ENCODE data around the gene DSCAM. TPM values are rescaled to one million over a fixed set of nuclear protein-coding genes. Genes with fewer than 3 reads are reported as not detected.

Gene DSCAM
- total and polyA plus RNA-seq, 10 of the 15 experiments (the other 5 are each of a cell fraction or from before 2014, with no cell fraction given), result not detected

DNA sequence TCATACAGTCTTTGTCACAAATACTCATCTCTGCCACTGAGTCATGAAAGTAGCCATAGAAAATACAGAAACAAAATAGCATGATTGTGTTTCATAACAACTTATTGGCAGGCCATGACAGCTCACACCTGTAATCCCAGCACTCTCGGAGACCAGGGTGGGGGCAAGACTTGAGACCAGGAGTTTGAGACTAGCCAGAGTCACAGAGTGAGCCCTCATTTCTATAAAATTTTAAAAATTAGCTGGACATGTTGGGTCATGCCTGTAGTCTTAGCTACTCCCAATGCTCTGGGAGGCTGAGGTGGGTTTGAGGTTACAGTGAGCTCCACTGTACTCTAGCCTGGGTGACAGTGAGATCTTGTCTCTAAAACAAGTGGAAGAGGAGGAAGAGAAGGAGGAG, 568.6 kb downstream of the DSCAM start:
- Histone ChIP-seq H4K20me1 (ENCODE audit: control insufficient read depth, insufficient read depth) (no peaks in the 10 kb centered on the region), H3K27ac (ENCODE audit: control insufficient read depth, insufficient read depth) (no peak overlapping the region), H3K27me3 (replicated peaks in 1 of 2; ENCODE audit: control insufficient read depth in 2 of 2, insufficient read depth in 2 of 2, low read length in 1 of 2) (no peaks in the 10 kb centered on the region), H2AFZ (ENCODE audit: control insufficient read depth, low read depth, low read length) (no peak overlapping the region), H3K4me3 (no peak overlapping the region), H3K79me2 (ENCODE audit: control insufficient read depth, insufficient read depth, low read length) (no peaks in the 10 kb centered on the region), H3K9ac (ENCODE audit: control insufficient read depth, insufficient read depth, low read length) (no peak overlapping the region), H3K36me3 (ENCODE audit: control insufficient read depth in 2 of 2, insufficient read depth in 2 of 2, low read length in 1 of 2) (no peaks in the 10 kb centered on the region), H3K9me3 (replicated peaks; ENCODE audit: control insufficient read depth, insufficient read depth, low read length) (no peaks in the 10 kb centered on the region; the same call in 2 of the 3 replicates), H3K4me1 (ENCODE audit: control insufficient read depth, insufficient read depth, low read length) (no peaks in the 10 kb centered on the region), H3K4me2 (ENCODE audit: control insufficient read depth, insufficient read depth) (no peak overlapping the region)
- ATAC-seq (no peak), DNase-seq (ENCODE audit: low read depth, low spot score) (no peak), FAIRE-seq (no peak)
- ChIA-PET SMC1A (ENCODE audit: uncharacterized antibody, unreplicated experiment) (no interaction called here), RAD21 (ENCODE audit: unreplicated experiment) (no interaction called here), CTCF (no interaction called here), POLR2A (no interaction called here)
- in situ Hi-C loops (cut with MboI) (no loop called here), intact Hi-C loops (cut with micrococcal nuclease; ENCODE audit: unreplicated experiment) (no loop called here)
- BruUV-seq (replicated peaks), result no TSS peak
- WGBS (ENCODE audit: insufficient coverage, insufficient replicate concordance, low lambda C conversion rate, missing lambda C conversion rate), result 0% methylated on average over 1 of the region's 1 CpG
- no peak for TF ChIP-seq CHD1 (IDR thresholded peaks at IDR 0.05; ENCODE audit: low read depth, low read length)
- TF ChIP-seq, protein P1, sequence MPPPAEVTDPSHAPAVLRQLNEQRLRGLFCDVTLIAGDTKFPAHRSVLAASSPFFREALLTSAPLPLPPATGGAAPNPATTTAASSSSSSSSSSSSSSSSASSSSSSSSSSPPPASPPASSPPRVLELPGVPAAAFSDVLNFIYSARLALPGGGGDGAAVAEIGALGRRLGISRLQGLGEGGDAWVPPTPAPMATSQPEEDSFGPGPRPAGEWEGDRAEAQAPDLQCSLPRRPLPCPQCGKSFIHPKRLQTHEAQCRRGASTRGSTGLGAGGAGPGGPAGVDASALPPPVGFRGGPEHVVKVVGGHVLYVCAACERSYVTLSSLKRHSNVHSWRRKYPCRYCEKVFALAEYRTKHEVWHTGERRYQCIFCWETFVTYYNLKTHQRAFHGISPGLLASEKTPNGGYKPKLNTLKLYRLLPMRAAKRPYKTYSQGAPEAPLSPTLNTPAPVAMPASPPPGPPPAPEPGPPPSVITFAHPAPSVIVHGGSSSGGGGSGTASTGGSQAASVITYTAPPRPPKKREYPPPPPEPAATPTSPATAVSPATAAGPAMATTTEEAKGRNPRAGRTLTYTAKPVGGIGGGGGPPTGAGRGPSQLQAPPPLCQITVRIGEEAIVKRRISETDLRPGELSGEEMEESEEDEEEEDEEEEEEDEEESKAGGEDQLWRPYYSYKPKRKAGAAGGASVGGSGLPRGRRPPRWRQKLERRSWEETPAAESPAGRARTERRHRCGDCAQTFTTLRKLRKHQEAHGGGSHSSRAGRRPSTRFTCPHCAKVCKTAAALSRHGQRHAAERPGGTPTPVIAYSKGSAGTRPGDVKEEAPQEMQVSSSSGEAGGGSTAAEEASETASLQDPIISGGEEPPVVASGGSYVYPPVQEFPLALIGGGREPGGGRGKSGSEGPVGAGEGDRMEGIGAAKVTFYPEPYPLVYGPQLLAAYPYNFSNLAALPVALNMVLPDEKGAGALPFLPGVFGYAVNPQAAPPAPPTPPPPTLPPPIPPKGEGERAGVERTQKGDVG (CRISPR knock-in tag; IDR thresholded peaks at IDR 0.05), result no peak
- TF ChIP-seq SUPT20H (IDR thresholded peaks at IDR 0.05; ENCODE audit: borderline replicate concordance, control insufficient read depth, low read depth, low read length), result no peak
- TF ChIP-seq SMC3 (IDR thresholded peaks at IDR 0.05; ENCODE audit: borderline replicate concordance, low read length), result no peak

DNA sequence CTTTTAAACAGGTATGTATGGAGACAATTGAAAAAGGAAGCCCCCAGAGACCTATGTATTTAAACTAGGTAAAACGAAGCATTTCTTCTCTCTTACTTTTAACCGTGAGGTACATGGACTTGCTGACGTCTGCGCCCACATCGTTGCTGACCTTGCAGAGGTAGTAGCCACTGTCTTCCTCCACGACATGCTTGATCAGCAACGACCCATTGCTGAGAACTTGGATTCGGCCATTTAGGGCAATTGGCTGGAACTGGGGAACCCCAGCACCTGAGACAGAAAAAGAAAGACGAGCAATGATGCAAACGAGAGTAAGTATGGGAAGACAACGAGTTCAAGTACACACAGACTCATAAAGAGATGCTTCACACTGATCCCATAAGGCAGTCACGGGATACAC, 571.0 kb downstream of the DSCAM start:
- Histone ChIP-seq H3K79me2 (ENCODE audit: control insufficient read depth, insufficient read depth, low read length) (no peaks in the 10 kb centered on the region), H3K9ac (ENCODE audit: control insufficient read depth, insufficient read depth, low read length) (no peak overlapping the region), H3K4me2 (ENCODE audit: control insufficient read depth, insufficient read depth) (no peak overlapping the region), H3K4me1 (ENCODE audit: control insufficient read depth, insufficient read depth, low read length) (no peaks in the 10 kb centered on the region), H3K27me3 (replicated peaks in 1 of 2; ENCODE audit: control insufficient read depth in 2 of 2, insufficient read depth in 2 of 2, low read length in 1 of 2) (no peaks in the 10 kb centered on the region), H3K9me3 (replicated peaks; ENCODE audit: control insufficient read depth, insufficient read depth, low read length) (no peaks in the 10 kb centered on the region; the same call in 2 of the 3 replicates), H3K36me3 (ENCODE audit: control insufficient read depth in 2 of 2, insufficient read depth in 2 of 2, low read length in 1 of 2) (no peaks in the 10 kb centered on the region), H3K27ac (ENCODE audit: control insufficient read depth, insufficient read depth) (no peak overlapping the region), H2AFZ (ENCODE audit: control insufficient read depth, low read depth, low read length) (no peak overlapping the region), H4K20me1 (ENCODE audit: control insufficient read depth, insufficient read depth) (no peaks in the 10 kb centered on the region), H3K4me3 (no peak overlapping the region)
- CTCF ChIA-PET, result no interaction called here
- intact Hi-C loops (cut with micrococcal nuclease; ENCODE audit: unreplicated experiment), result no loop called here
- ATAC-seq, result no peak
- POLR2A ChIA-PET, result no interaction called here
- BruUV-seq (replicated peaks), result no TSS peak
- DNase-seq (ENCODE audit: low read depth, low spot score), result no peak
- RAD21 ChIA-PET (ENCODE audit: unreplicated experiment), result no interaction called here
- in situ Hi-C loops (cut with MboI), result no loop called here
- TF ChIP-seq, protein P2, sequence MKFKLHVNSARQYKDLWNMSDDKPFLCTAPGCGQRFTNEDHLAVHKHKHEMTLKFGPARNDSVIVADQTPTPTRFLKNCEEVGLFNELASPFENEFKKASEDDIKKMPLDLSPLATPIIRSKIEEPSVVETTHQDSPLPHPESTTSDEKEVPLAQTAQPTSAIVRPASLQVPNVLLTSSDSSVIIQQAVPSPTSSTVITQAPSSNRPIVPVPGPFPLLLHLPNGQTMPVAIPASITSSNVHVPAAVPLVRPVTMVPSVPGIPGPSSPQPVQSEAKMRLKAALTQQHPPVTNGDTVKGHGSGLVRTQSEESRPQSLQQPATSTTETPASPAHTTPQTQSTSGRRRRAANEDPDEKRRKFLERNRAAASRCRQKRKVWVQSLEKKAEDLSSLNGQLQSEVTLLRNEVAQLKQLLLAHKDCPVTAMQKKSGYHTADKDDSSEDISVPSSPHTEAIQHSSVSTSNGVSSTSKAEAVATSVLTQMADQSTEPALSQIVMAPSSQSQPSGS (IDR thresholded peaks at IDR 0.05; ENCODE audit: low read length), result no peak
- TF ChIP-seq ZNF384 (IDR thresholded peaks at IDR 0.05; ENCODE audit: borderline replicate concordance, low read depth, low read length) (no peak), MYC (IDR thresholded peaks at IDR 0.05; ENCODE audit: insufficient read depth, insufficient read length, insufficient replicate concordance, low read length, severe bottlenecking) (no peak), HDGF (IDR thresholded peaks at IDR 0.05) (no peak)
- SMC1A ChIA-PET (ENCODE audit: uncharacterized antibody, unreplicated experiment), result no interaction called here
- no peak for FAIRE-seq
- WGBS (ENCODE audit: insufficient coverage, insufficient replicate concordance, low lambda C conversion rate, missing lambda C conversion rate), result 12% methylated on average over 12 of the region's 12 CpGs

All from GM12878 (cell line).